ENCODE data around the gene FOXO4.

FOXO4 gene

DNA sequence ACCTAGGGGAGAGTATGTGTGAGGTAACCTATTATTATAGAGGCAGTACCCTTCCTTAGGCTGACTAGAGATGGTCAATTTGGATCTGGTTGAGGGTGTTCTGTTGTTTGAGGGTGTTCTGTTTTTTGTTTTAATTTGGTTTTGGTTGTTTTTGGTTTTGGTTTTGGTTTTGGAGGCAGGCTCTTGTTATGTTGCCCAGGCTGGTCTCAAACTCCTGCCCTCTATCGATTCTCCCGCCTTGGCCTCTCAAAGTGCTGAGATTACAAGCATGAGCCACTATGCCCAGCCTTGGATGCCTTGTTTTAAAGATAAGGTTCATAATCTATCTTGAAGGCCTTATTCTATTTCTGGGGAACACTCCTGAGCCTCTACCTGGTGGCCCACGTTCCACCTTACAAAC is 10.0 kb downstream of the FOXO4 start:
- Histone ChIP-seq H3K27me3 (no peaks in the 10 kb centered on the region), H3K27ac (peak overlapping the region; percentile 56), H3K4me3 (ENCODE audit: low read depth in 1 of 2, low read length in 1 of 2) (no peak overlapping the region), H3K9me3 (no peaks in the 10 kb centered on the region), H3K4me1 (ENCODE audit: control insufficient read depth in 1 of 2, insufficient read depth in 1 of 2, low read depth in 1 of 2, low read length in 1 of 2) (peaks cover 51 to 61% of the 10 kb centered on the region in 2 experiments), H3K36me3 (peaks cover 34% of the 10 kb centered on the region)
- TF ChIP-seq, protein P1, sequence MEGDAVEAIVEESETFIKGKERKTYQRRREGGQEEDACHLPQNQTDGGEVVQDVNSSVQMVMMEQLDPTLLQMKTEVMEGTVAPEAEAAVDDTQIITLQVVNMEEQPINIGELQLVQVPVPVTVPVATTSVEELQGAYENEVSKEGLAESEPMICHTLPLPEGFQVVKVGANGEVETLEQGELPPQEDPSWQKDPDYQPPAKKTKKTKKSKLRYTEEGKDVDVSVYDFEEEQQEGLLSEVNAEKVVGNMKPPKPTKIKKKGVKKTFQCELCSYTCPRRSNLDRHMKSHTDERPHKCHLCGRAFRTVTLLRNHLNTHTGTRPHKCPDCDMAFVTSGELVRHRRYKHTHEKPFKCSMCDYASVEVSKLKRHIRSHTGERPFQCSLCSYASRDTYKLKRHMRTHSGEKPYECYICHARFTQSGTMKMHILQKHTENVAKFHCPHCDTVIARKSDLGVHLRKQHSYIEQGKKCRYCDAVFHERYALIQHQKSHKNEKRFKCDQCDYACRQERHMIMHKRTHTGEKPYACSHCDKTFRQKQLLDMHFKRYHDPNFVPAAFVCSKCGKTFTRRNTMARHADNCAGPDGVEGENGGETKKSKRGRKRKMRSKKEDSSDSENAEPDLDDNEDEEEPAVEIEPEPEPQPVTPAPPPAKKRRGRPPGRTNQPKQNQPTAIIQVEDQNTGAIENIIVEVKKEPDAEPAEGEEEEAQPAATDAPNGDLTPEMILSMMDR (IDR thresholded peaks at IDR 0.05): no peak

DNA sequence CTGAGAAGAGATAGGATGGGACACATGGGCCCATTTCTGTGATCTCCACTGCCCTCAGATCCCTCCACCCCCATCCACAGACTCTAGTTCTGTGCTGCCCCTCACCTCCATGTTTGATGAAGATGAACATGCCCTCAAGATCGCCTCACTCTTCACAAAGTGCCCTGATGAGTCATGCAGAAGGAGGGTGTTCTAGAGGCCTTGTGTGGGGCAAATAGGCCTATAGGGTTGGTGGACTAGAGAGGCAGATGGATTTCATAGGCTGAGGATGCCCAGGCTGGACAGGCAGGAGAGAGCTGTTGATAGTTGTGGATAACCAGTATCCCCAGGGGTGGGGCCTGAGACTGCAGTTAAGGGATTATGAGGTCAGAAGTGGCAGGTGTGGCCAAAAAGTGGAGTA is 10.8 kb downstream of the FOXO4 start, which contains the start of gene CXorf65:
Gene CXorf65 (minus strand): TSS at position 314 of the 400 bp plus-strand sequence. CDS start 184 bp downstream, at position 130.
- TF ChIP-seq, protein P1 (IDR thresholded peaks at IDR 0.05): no peak
- H3K36me3 ChIP-seq: peaks cover 26% of the 10 kb centered on the region
- H3K4me1 ChIP-seq (ENCODE audit: control insufficient read depth in 1 of 2, insufficient read depth in 1 of 2, low read depth in 1 of 2, low read length in 1 of 2): peaks cover 51 to 63% of the 10 kb centered on the region in 2 experiments
- no peaks in the 10 kb centered on the region for H3K27me3 ChIP-seq
- no peaks in the 10 kb centered on the region for H3K9me3 ChIP-seq
- peak within 1 kb of the TSS; percentile 56 for H3K27ac ChIP-seq
- no peak within 1 kb of the TSS for H3K4me3 ChIP-seq (ENCODE audit: low read depth in 1 of 2, low read length in 1 of 2)

DNA sequence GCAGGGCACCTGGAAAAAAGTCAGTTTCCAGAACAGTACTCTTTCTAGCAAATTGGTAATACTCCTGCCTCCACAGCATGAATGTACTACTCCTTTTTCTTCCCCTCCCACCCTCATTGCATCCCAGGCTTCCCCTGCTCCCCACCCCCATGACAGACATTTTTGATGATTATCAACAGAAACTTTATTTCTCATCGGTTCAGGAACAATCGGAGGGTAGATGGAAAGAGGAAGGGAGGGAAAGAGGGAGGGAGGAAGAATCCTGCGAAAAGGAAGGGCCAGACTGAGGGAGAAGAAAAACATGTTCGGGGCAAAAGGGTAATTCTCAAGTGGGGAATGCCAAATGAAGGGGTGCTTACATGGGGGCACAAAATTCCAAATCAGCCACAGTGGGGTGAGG is 11.6 kb downstream of the FOXO4 start:
- peaks cover 58 to 70% of the 10 kb centered on the region in 2 experiments for H3K4me1 ChIP-seq (ENCODE audit: control insufficient read depth in 1 of 2, insufficient read depth in 1 of 2, low read depth in 1 of 2, low read length in 1 of 2)

DNA sequence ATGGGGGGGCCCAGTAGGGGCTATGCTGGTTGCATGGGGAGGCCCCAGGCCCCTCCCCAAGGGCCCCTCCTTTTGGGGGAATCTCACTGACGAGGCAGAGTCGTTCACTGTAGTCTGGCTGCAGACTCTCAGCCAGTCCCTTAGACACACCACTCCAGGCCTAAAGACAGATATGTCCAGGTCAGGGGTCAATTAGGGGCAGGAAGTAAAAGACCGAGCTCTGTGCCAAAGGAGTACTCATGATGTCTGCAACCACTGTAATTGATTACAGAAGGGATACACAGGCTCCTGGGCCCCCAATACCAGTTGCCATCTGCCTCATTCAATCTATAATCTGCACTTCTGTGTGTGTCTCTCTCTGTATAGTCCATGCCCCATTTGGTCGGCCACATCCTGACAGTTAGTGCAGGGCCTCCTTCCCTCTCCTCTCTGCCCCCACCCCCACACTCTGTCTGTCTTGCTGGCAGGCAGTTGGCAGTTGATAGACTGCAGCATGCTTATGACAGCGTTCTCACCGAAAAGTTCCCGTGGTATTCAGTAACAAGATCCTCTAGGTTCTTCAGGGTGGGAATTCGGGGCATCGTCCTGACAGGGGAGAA is 12.2 kb downstream of the FOXO4 start:
- Histone ChIP-seq H3K36me3 (peaks cover 17% of the 10 kb centered on the region), H3K27ac (peak overlapping the region; percentile 46), H3K4me3 (ENCODE audit: low read depth in 1 of 2, low read length in 1 of 2) (no peak overlapping the region), H3K27me3 (no peaks in the 10 kb centered on the region), H3K9me3 (no peaks in the 10 kb centered on the region), H3K4me1 (ENCODE audit: control insufficient read depth in 1 of 2, insufficient read depth in 1 of 2, low read depth in 1 of 2, low read length in 1 of 2) (peaks cover 62 to 70% of the 10 kb centered on the region in 2 experiments)
- TF ChIP-seq, protein P1 (IDR thresholded peaks at IDR 0.05): no peak

More for the DNA sequence above, 11.6 kb downstream of the FOXO4 start:
- Histone ChIP-seq H3K36me3 (peaks cover 18% of the 10 kb centered on the region), H3K9me3 (no peaks in the 10 kb centered on the region), H3K4me3 (ENCODE audit: low read depth in 1 of 2, low read length in 1 of 2) (no peak overlapping the region), H3K27ac (peak overlapping the region; percentile 46), H3K27me3 (no peaks in the 10 kb centered on the region)
- TF ChIP-seq, protein P1 (IDR thresholded peaks at IDR 0.05): no peak

DNA sequence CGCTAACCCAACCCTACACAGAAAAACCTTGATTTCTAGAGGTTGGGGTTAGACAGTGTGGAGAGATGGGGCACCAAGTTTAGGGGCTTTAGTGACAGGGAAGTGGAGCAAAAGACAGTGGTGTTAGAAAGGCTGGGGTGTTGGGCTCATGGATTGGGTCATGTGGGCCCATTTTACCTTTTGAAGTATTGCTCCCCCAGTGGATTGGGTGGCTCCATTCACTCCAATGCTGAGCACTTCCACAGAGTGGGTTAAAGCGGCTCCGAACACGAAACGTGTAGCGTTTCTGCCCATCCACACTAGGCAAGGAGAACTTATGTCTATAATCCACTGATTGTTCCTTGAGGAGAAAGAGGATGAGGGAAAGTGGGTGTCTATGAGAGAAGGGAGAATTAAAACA is 13.4 kb downstream of the FOXO4 start:
- Histone ChIP-seq H3K9me3 (no peaks in the 10 kb centered on the region), H3K36me3 (peaks cover 17% of the 10 kb centered on the region), H3K4me3 (ENCODE audit: low read depth in 1 of 2, low read length in 1 of 2) (peak overlapping the region in 1 of 2 experiments; percentile 21), H3K4me1 (ENCODE audit: control insufficient read depth in 1 of 2, insufficient read depth in 1 of 2, low read depth in 1 of 2, low read length in 1 of 2) (peaks cover 52 to 65% of the 10 kb centered on the region in 2 experiments), H3K27ac (peak overlapping the region; percentile 46), H3K27me3 (no peaks in the 10 kb centered on the region)
- TF ChIP-seq, protein P1 (IDR thresholded peaks at IDR 0.05): no peak

Data from neutrophil (primary cell).